CD8-positive, alpha-beta memory T cell (primary cell): ENCODE data around the gene SGCA. TPM values are rescaled to one million over a fixed set of nuclear protein-coding genes. Genes with fewer than 3 reads are reported as not detected.

Experiments used
- CTCF ChIA-PET: fragments of 350-600 bp; sonication (Branson Sonifier 250); formaldehyde crosslinking; loops from one replicate; lab custom pipeline; 2021; ENCODE audit warnings: antibody characterized with exemption; lab: Charles Lee
- POLR2A ChIA-PET: fragments of 350-600 bp; sonication (Branson Sonifier 250); formaldehyde crosslinking; loops from one replicate; lab custom pipeline; 2021; ENCODE audit warnings: antibody characterized with exemption; lab: Charles Lee
- DNase-seq, 5 donors: peaks; one replicate each; pipeline versions ENCODE4 v3.0.0 to v3.0.0-alpha.2; 2020 to 2022; ENCODE audit warnings: mixed read lengths in 1 of 5
- H3K27ac ChIP-seq: one replicate; pipeline ENCODE4 v1.7.0; 2013; ENCODE audit warnings: low read depth, mild to moderate bottlenecking, low read length, moderate library complexity
- H3K27me3 ChIP-seq: 2 replicates; pipeline ENCODE4 v1.7.0; 2013; ENCODE audit warnings: low read length, mild to moderate bottlenecking; ENCODE audit not compliant: insufficient read depth, poor library complexity, severe bottlenecking
- H3K36me3 ChIP-seq: 2 replicates; pipeline ENCODE4 v1.7.0; 2013; ENCODE audit warnings: mild to moderate bottlenecking, low read length, moderate library complexity; ENCODE audit not compliant: insufficient read depth
- H3K4me1 ChIP-seq: 2 replicates; pipeline ENCODE4 v1.7.0; 2013; ENCODE audit warnings: mild to moderate bottlenecking, low read length, moderate library complexity; ENCODE audit not compliant: insufficient read depth
- H3K4me3 ChIP-seq: 2 replicates; pipeline ENCODE4 v1.7.0; 2013; ENCODE audit warnings: mild to moderate bottlenecking, low read length
- H3K9me3 ChIP-seq: 2 replicates; pipeline ENCODE4 v1.7.0; 2013; ENCODE audit warnings: mild to moderate bottlenecking, low read length
- H3K27ac Mint-ChIP-seq, 8 donors: one replicate each; pipeline ENCODE4 v1.8.0; 2020 to 2021; ENCODE audit warnings: mixed read lengths in 8 of 8, mild to moderate bottlenecking in 6 of 8, inconsistent platforms in 3 of 8, moderate library complexity in 3 of 8
- H3K27me3 Mint-ChIP-seq, 2 donors: one replicate each; pipeline ENCODE4 v1.8.0; 2020 to 2021; ENCODE audit warnings: mixed read lengths in 2 of 2, mild to moderate bottlenecking in 1 of 2, moderate library complexity in 1 of 2
- H3K36me3 Mint-ChIP-seq, 3 donors: one replicate each; pipeline ENCODE4 v1.8.0; 2020 to 2021; ENCODE audit warnings: mixed read lengths in 3 of 3, inconsistent platforms in 1 of 3, mild to moderate bottlenecking in 1 of 3
- H3K4me1 Mint-ChIP-seq, 3 donors: one replicate each; pipeline ENCODE4 v1.8.0; 2020 to 2021; ENCODE audit warnings: mixed read lengths in 3 of 3, inconsistent platforms in 1 of 3, mild to moderate bottlenecking in 1 of 3
- H3K4me3 Mint-ChIP-seq, 7 donors: one replicate each; pipeline ENCODE4 v1.8.0; 2020 to 2021; ENCODE audit warnings: mixed read lengths in 7 of 7, mild to moderate bottlenecking in 6 of 7, moderate library complexity in 4 of 7, inconsistent platforms in 2 of 7
- H3K9me3 Mint-ChIP-seq, 5 donors: one replicate each; pipeline ENCODE4 v1.8.0; 2020 to 2022; ENCODE audit warnings: mixed read lengths in 5 of 5, mild to moderate bottlenecking in 3 of 5, moderate library complexity in 2 of 5, inconsistent platforms in 1 of 5
- polyA plus RNA-seq: library from polyadenylated mRNA; unstranded; fragments of 300-500 nt; fragmentation: Illumina TruSeq; gene quantifications from one replicate; pipeline ENCODE4 v1.2.3, GENCODE V29; 2021
- total RNA-seq, 2 experiments: library from RNA; stranded (reverse); gene quantifications; one replicate each; pipeline ENCODE4 v1.2.3, GENCODE V29; 2021

Gene SGCA
- total and polyA plus RNA-seq, 3 experiments from 2014 or later: 0.31 TPM; not detected in 2

DNA sequence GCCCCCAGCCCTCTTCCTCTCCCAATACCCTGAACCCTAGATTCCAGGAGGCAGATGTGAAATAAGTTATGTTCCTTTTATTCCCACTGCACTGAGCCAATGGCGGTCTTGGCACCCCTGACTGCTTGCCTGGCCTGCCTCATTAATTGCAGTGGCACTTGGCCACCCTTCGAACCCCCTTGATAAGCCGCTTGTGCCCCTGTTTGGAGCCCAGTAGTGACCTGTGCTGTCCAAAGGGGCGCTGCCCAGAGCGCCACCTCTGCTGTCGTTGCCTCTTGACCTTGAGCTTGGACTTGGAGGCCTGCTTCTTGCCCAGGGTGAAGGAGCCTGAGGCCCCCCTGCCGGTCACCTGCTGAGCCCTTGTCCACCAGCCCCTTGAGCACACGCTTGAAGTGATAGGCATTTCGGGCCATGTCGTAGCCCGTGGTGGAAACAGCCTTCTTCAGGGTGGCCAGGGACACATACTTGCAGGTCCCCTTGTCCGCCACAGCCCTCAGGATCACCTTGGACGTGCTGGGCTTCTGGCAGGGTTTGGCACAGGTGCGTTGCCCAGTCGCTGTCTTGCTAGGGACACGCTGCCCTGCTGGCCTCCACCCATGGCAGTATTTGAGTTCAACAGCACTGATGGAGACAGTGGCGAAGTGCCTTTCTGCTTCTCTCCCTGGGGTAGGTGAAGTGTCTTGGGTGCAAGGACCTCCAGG lies 5.7 kb downstream of the SGCA start:
- Histone ChIP-seq H3K36me3 (no peaks in the 10 kb centered on the region), H3K4me3 (no peak overlapping the region), H3K4me1 (peaks cover 15% of the 10 kb centered on the region), H3K9me3 (no peaks in the 10 kb centered on the region), H3K27me3 (no peaks in the 10 kb centered on the region), H3K27ac (no peak overlapping the region)
- POLR2A ChIA-PET: no interaction called here
- Mint-ChIP-seq H3K4me3 (peak overlapping the region in 1 of 7 donors; percentile 40), H3K9me3 (no peaks in the 10 kb centered on the region), H3K27ac (peak overlapping the region in 2 of 8 donors; percentile 44 to 83), H3K36me3 (no peaks in the 10 kb centered on the region), H3K4me1 (peaks cover 8 to 13% (median 11%) of the 10 kb centered on the region in 3 donors), H3K27me3 (peaks cover 0 to 5% of the 10 kb centered on the region in 2 donors)
- CTCF ChIA-PET: no interaction called here
- no peak for DNase-seq

- H3K36me3 ChIP-seq: no peaks in the 10 kb centered on the region
- peaks cover 15% of the 10 kb centered on the region for H3K4me1 ChIP-seq
- H3K4me3 ChIP-seq: no peak overlapping the region
- H3K27me3 ChIP-seq: no peaks in the 10 kb centered on the region
- Mint-ChIP-seq H3K27ac (no peak overlapping the region), H3K27me3 (peaks cover 0 to 5% of the 10 kb centered on the region in 2 donors), H3K4me3 (no peak overlapping the region), H3K9me3 (no peaks in the 10 kb centered on the region), H3K4me1 (peaks cover 8 to 13% (median 11%) of the 10 kb centered on the region in 3 donors), H3K36me3 (no peaks in the 10 kb centered on the region)
- ChIA-PET POLR2A (no interaction called here), CTCF (interaction anchor here (0.6 to 0.8 kb wide), 2 partner anchors 33 to 611 kb away, joined by 3 to 4 read pairs; no protein-coding TSS in a partner anchor)
- no peak overlapping the region for H3K27ac ChIP-seq
- DNase-seq: no peak
- H3K9me3 ChIP-seq: no peaks in the 10 kb centered on the region
These were observed 6.3 kb downstream of the SGCA start for GRCh38 chr17:50172130-50172529.

DNA sequence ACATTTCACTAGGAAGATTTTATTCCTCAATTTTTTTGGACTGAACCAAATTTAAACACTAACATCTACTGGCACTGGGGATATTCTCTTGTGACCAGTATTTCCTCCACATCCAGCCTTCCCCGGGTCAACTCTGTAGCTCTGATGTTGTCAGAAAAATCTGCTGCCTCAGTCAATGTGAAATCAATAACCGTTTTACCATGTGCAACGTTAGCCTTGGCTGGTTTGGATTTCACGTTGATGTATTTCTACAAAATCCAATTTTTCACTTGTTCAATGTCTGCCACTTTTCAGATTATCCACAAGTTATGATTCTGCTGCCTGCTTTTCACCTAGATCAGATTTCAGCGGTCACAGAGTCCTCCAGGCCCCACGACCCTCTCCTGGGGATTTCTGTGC lies 7.1 kb downstream of the SGCA start:
- DNase-seq: no peak
- Mint-ChIP-seq H3K9me3 (no peaks in the 10 kb centered on the region), H3K27me3 (peaks cover 0 to 5% of the 10 kb centered on the region in 2 donors), H3K27ac (no peak overlapping the region), H3K4me3 (no peak overlapping the region), H3K36me3 (no peaks in the 10 kb centered on the region), H3K4me1 (peaks cover 8 to 13% (median 11%) of the 10 kb centered on the region in 3 donors)
- no peak overlapping the region for H3K4me3 ChIP-seq
- no peaks in the 10 kb centered on the region for H3K27me3 ChIP-seq
- ChIA-PET POLR2A (no interaction called here), CTCF (interaction anchor here (0.6 to 0.8 kb wide), 3 partner anchors 21 to 612 kb away, joined by 3 to 4 read pairs (median 3); no protein-coding TSS in a partner anchor)
- no peaks in the 10 kb centered on the region for H3K9me3 ChIP-seq
- H3K36me3 ChIP-seq: no peaks in the 10 kb centered on the region
- peaks cover 15% of the 10 kb centered on the region for H3K4me1 ChIP-seq
- H3K27ac ChIP-seq: no peak overlapping the region

- Mint-ChIP-seq H3K36me3 (no peaks in the 10 kb centered on the region), H3K27ac (peak overlapping the region in 1 of 8 donors; percentile 15), H3K27me3 (peaks cover 0 to 3% of the 10 kb centered on the region in 2 donors), H3K9me3 (no peaks in the 10 kb centered on the region), H3K4me3 (no peak overlapping the region), H3K4me1 (peaks cover 10 to 18% (median 14%) of the 10 kb centered on the region in 3 donors)
- H3K9me3 ChIP-seq: no peaks in the 10 kb centered on the region
- no peak overlapping the region for H3K27ac ChIP-seq
- no peaks in the 10 kb centered on the region for H3K36me3 ChIP-seq
- no peak for DNase-seq
- ChIA-PET CTCF (interaction anchor here (2.1 kb wide), 1 partner anchor 33 kb away, joined by 5 read pairs; no protein-coding TSS in a partner anchor), POLR2A (no interaction called here)
- H3K27me3 ChIP-seq: no peaks in the 10 kb centered on the region
- H3K4me1 ChIP-seq: peaks cover 12% of the 10 kb centered on the region
- H3K4me3 ChIP-seq: no peak overlapping the region
These were observed 7.6 kb downstream of the SGCA start for GRCh38 chr17:50173335-50173941.

GRCh38 chr17:50174444-50174843 lies 8.6 kb downstream of the SGCA start:
- ChIA-PET POLR2A (no interaction called here), CTCF (interaction anchor here (1.3 to 2.1 kb wide), 3 partner anchors 13 to 56 kb away, joined by 3 to 9 read pairs (median 5); no protein-coding TSS in a partner anchor)
- no peak overlapping the region for H3K4me3 ChIP-seq
- H3K9me3 ChIP-seq: no peaks in the 10 kb centered on the region
- no peaks in the 10 kb centered on the region for H3K36me3 ChIP-seq
- no peak overlapping the region for H3K27ac Mint-ChIP-seq
- no peak overlapping the region for H3K27ac ChIP-seq
- peaks cover 2% of the 10 kb centered on the region for H3K4me1 ChIP-seq
- H3K36me3 Mint-ChIP-seq: no peaks in the 10 kb centered on the region
- no peak overlapping the region for H3K4me3 Mint-ChIP-seq
- DNase-seq: no peak
- H3K27me3 Mint-ChIP-seq: peaks cover 0 to under 1% of the 10 kb centered on the region in 2 donors
- H3K9me3 Mint-ChIP-seq: no peaks in the 10 kb centered on the region
- H3K27me3 ChIP-seq: no peaks in the 10 kb centered on the region
- peaks cover 3 to 9% (median 5%) of the 10 kb centered on the region in 3 donors for H3K4me1 Mint-ChIP-seq

DNA sequence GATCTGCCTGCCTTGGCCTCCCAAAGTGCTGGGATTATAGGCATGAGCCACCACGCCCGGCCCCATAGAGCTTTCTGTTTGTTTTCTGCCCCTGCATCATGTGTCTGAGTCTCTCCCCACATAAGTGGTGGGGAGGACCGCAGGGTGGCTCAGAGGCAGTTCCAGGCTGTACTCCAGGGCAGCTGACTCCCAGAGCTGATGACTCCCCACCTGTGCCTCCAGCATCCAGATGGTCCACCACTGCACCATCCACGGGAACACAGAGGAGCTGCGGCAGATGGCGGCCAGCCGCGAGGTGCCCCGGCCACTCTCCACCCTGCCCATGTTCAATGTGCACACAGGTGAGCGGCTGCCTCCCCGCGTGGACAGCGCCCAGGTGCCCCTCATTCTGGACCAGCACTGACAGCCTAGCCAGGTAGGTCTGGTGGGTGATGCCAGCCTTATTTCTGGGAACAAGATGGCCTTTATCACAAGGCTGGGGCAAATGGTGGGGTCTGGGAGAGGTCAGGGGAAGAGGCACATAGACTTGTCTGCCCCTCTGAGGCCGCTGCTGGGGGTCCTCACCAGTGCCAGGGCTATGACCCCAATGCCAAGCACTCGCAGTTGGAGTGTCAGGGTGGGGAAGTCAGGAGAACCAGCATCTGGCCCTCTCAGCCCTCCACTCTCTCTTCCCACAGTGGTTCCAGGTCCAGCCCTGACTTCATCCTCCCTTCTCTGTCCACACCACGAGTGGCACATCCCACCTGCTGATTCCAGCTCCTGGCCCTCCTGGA lies 9.4 kb downstream of the SGCA start:
- ChIA-PET POLR2A (no interaction called here), CTCF (interaction anchor here (1.3 to 2.1 kb wide), 3 partner anchors 14 to 57 kb away, joined by 3 to 9 read pairs (median 5); no protein-coding TSS in a partner anchor)
- Mint-ChIP-seq H3K27ac (no peak overlapping the region), H3K9me3 (no peaks in the 10 kb centered on the region), H3K4me3 (no peak overlapping the region), H3K4me1 (peaks cover 3 to 6% (median 4%) of the 10 kb centered on the region in 3 donors), H3K27me3 (no peaks in the 10 kb centered on the region), H3K36me3 (no peaks in the 10 kb centered on the region)
- H3K4me1 ChIP-seq: no peaks in the 10 kb centered on the region
- no peaks in the 10 kb centered on the region for H3K27me3 ChIP-seq
- H3K36me3 ChIP-seq: no peaks in the 10 kb centered on the region
- H3K27ac ChIP-seq: no peak overlapping the region
- H3K9me3 ChIP-seq: no peaks in the 10 kb centered on the region
- no peak for DNase-seq
- H3K4me3 ChIP-seq: no peak overlapping the region

DNA sequence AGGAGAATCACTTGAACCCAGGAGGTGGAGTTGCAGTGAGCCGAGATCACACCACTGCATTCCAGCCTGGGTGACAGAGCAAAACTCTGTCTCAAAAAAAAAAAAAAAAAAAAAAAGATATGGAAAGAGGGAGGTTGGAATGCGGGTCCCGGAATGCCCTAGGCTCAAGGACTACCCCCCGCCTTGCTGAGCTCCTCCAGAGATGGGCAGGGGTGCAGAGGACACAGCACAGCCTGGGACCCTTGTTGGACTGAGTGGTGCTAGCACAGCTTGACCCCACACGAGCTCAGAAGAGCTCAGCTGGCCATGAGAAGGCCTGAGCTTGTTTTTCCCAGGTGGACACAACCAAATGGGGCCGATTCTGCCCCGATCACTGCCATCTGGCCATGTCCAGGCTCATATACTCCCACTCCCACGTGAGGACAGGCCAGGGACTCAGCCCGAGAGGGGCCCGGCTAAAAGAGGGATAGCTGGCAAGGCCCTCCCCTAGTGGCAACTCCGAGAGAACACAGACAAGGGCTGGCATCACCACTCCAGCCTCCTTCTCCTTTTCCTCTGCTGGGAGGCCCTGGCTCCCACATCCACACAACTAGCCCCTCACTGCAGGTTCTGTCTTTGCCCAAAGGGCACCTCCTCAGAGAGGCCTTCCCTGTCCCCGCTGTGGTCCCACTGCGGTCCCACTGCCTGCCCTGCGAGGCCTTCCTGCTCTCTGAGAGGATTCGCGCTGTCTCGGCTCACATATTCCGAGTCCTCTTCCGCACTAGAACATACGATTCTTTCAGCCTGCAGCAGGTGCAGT lies 11.0 kb downstream of the SGCA start:
- Mint-ChIP-seq H3K27ac (peak overlapping the region in 1 of 8 donors; percentile 36), H3K4me1 (peaks cover 3 to 6% (median 4%) of the 10 kb centered on the region in 3 donors), H3K27me3 (no peaks in the 10 kb centered on the region), H3K4me3 (no peak overlapping the region), H3K9me3 (no peaks in the 10 kb centered on the region), H3K36me3 (no peaks in the 10 kb centered on the region)
- POLR2A ChIA-PET: no interaction called here
- Histone ChIP-seq H3K27ac (no peak overlapping the region), H3K27me3 (no peaks in the 10 kb centered on the region), H3K36me3 (no peaks in the 10 kb centered on the region), H3K4me1 (no peaks in the 10 kb centered on the region), H3K9me3 (no peaks in the 10 kb centered on the region), H3K4me3 (no peak overlapping the region)
- no peak for DNase-seq
- CTCF ChIA-PET: interaction anchor here (0.7 to 2.8 kb wide), 3 partner anchors 15 to 83 kb away, joined by 4 to 16 read pairs (median 12); partner anchors contain the start of gene PDK2
